Activated naive CD4-positive, alpha-beta T cell treated with anti-CD3 and anti-CD28 coated beads, Interleukin-2, amount 50 U/mL, for 72 hours (primary cell): Measurements from ENCODE around the gene SMIM41. TPM values are rescaled to one million over a fixed set of nuclear protein-coding genes. Genes with fewer than 3 reads are reported as not detected.
"Not testable (repeated sequence)": the region's sequence is repeated elsewhere in the genome, so short reads cannot be mapped to it uniquely, and the experiment has no call there.

Source experiments
- ATAC-seq, 2 donors: fragments of 150-1000 bp; cut with Tn5 transposase; 2 replicates each; pipeline ENCODE4 v1.10.0; 2021; ENCODE audit warnings: mild to moderate bottlenecking in 2 of 2, moderate library complexity in 2 of 2
- DNase-seq, 2 donors: peaks; one replicate each; pipeline ENCODE4 v3.0.0; 2021 to 2022; ENCODE audit warnings: low spot score in 2 of 2
- H3K27ac Mint-ChIP-seq, 2 donors: one replicate each; pipeline ENCODE4 v1.8.0; 2022; ENCODE audit warnings: mild to moderate bottlenecking in 2 of 2, mixed read lengths in 2 of 2
- H3K36me3 Mint-ChIP-seq, 2 donors: one replicate each; pipeline ENCODE4 v1.8.0; 2022; ENCODE audit warnings: mixed read lengths in 2 of 2
- H3K9me3 Mint-ChIP-seq, 2 donors: one replicate each; pipeline ENCODE4 v1.8.0; 2022; ENCODE audit warnings: mixed read lengths in 2 of 2
- total RNA-seq, 2 donors: library from RNA; stranded (reverse); gene quantifications; one replicate each; pipeline ENCODE4 v1.2.3, GENCODE V29; 2022

The SMIM41 gene
- total RNA-seq, 2 donors from 2014 or later: not detected

DNA sequence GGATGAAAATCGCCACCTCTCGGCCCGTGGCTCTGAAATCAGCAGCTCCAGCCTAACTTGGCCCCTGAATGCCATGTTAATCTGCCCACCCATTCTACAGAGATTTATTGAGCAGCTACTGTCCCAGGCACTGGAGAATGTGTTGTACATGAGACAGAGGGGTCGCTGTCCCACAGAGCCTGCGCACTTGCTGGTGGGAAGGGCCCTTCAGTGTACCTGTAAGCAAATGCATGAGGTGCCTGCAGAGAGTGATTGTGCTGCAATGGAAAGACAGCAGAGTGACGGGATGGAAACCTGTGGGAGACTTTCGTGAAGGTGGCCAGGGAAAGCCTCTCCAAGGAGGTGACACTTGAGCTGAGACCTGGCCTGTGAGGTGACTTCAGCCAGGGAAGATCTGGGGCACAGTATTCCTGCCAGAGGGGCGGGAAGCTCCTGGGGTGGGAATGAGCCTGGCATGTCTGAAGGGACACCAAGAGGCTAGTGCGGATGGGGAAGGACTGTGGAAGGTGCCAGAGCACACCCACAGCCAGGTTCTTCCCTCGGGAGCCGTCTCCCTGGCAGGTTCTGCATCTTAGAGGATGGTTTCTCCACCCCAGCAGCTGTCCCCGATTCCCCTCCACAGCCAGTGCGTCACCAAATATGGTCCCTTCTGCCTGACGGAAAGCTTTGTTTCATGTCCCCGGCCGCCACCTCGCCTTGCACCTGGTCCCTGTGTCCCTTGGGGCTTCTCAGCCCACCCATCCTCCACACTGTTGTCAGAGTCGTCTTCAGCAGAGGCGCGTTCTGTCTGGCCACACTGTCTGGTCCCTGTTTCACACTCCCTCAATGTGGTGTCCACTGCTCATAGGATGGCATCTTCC is 8.7 kb downstream of the SMIM41 start:
- Mint-ChIP-seq H3K36me3 (no peaks in the 10 kb centered on the region), H3K9me3 (no peaks in the 10 kb centered on the region), H3K27ac (peak overlapping the region in 1 of 2 donors; percentile 40)
- ATAC-seq: no peak
- no peak for DNase-seq

DNA sequence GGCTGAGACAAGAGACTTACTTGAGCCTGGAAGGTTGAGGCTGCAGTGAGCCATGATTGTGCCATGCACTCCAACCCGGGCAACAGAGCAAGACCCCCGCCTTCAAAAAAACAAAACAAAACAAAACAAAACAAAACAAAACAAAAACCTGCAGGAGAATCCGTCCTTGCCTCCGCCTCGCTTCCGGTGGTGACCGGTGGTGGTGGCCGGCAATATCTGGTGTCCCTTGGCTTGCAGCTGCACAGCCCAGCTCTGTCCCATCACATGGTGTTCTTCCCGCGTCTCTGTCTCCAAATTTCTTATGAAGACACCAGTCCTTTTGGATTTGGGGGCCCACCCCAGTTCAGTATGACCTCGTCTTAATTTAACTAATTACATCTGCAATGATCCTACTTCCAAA is 10.0 kb downstream of the SMIM41 start:
- H3K27ac Mint-ChIP-seq: no peak overlapping the region
- no peaks in the 10 kb centered on the region for H3K36me3 Mint-ChIP-seq
- DNase-seq (no peak), ATAC-seq (no peak)
- H3K9me3 Mint-ChIP-seq: no peaks in the 10 kb centered on the region

DNA sequence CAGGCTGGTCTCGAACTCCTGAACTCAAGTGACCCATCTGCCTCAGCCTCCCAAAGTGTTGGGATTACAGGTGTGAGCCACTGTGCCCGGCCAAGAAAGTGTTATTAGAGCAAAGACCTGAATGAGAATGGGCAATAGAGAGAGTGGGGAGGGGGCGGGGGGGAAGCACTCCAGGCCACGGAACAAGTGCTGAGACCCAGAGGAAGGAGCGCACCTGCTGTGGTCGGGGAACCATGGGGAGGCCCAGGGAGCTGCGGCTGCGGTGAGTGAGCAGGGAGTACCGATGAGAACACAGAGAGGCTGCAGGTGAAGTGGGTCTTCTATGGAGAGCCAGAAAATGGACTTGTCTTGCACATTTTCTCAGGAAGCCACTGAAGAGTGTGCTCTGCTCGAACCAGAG is 10.8 kb downstream of the SMIM41 start:
- Mint-ChIP-seq H3K36me3 (no peaks in the 10 kb centered on the region), H3K27ac (no peak overlapping the region)
- no peak for ATAC-seq

DNA sequence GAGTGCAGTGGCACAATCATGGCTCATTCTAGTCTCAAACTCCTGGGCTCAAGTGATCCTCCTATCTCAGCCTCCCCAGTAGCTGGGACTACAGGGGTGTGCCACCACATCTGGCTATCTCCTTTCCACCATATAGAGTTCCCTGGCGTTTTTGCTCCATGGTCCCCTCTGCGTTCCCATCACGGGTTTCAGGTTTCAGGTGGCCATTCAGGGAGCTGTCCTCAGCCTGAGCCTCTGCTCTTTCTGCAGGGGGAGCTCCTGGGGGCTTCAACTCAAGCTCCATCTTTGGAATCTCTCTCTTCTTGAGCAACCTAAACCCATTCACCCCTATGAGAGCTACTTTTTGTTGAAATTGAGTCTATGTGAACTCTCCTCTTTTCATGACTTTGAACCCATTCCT is 11.6 kb downstream of the SMIM41 start:
- DNase-seq (no peak), ATAC-seq (no peak)
- Mint-ChIP-seq H3K27ac (no peak overlapping the region), H3K9me3 (no peaks in the 10 kb centered on the region), H3K36me3 (no peaks in the 10 kb centered on the region)

More for the DNA sequence above, 10.8 kb downstream of the SMIM41 start:
- no peak for DNase-seq
- no peaks in the 10 kb centered on the region for H3K9me3 Mint-ChIP-seq

DNA sequence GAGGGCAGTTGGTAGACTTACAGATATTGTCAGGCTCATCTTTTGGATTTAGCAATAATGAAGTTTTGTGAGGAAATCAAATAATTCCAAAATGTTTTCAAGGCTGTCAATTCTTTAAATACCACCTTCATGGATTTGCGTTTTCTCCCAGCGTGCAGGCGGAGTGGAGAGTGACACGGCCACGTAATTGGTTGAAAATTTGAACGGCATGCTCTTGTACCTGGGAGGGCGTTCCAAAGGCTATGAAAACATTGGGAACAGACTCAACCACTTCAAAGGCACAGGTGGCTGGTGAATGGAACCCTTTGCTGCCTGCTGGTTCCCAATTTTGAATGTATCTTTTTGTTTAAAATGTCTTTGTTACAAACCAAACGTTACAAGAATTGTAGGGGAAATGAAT is 12.4 kb downstream of the SMIM41 start:
- no peaks in the 10 kb centered on the region for H3K36me3 Mint-ChIP-seq
- ATAC-seq (no peak), DNase-seq (no peak)
- no peaks in the 10 kb centered on the region for H3K9me3 Mint-ChIP-seq
- H3K27ac Mint-ChIP-seq: no peak overlapping the region

DNA sequence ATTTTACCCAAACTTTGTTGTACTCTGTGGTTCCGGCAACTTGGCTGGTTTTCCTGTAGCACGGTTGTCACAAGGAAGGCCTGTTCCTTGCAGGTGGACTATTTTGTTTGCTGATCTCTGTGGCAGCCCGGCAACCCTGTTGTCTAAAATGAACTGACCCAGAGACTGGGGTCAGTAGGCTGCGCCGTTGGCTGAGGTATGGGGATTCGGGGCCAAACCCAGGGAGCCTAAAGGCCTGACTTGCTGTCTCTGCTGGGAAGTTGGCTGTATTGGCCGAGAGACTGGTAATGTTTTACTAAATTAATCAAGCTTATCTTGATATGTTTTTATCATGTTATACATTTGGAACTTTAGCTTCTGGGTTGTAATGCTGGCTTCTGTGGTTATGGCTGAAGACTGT is 13.8 kb downstream of the SMIM41 start:
- H3K27ac Mint-ChIP-seq: no peak overlapping the region
- H3K36me3 Mint-ChIP-seq: no peaks in the 10 kb centered on the region

DNA sequence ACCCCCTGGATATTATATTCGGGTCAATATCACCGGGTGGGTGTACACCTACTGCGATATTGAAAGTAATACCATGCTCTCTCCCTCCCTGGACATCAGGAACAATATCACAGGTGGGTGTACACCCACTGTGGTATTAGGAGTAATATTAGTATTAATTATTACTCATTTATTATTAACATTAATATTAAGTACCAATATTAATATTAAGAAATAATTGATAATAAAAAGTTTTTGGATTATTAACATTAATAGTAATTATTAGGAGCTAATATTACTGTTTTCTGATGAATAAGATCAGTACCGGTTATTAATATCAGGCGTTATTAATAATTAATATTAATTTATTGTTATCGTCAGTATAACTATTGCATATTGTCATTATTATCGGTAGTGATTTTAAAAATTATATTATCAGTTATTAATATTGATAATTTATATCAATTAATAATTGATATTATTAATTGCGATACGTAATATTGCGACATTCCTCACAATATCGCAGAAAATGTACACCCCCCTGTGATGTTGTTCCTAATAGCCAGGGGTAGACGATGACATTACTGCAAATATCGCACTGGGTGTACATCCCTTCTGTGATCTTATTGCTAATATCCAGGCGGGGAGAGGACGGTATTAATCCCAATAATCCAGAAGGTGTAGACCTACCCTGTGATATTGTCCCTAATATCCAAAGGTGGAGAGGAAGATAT is 17.0 kb downstream of the SMIM41 start:
- no peaks in the 10 kb centered on the region for H3K9me3 Mint-ChIP-seq
- no peaks in the 10 kb centered on the region for H3K36me3 Mint-ChIP-seq
- DNase-seq: no peak
- no peak for ATAC-seq
- no peak overlapping the region for H3K27ac Mint-ChIP-seq

More for the DNA sequence above, 13.8 kb downstream of the SMIM41 start:
- H3K9me3 Mint-ChIP-seq: no peaks in the 10 kb centered on the region
- no peak for DNase-seq
- ATAC-seq: no peak

DNA sequence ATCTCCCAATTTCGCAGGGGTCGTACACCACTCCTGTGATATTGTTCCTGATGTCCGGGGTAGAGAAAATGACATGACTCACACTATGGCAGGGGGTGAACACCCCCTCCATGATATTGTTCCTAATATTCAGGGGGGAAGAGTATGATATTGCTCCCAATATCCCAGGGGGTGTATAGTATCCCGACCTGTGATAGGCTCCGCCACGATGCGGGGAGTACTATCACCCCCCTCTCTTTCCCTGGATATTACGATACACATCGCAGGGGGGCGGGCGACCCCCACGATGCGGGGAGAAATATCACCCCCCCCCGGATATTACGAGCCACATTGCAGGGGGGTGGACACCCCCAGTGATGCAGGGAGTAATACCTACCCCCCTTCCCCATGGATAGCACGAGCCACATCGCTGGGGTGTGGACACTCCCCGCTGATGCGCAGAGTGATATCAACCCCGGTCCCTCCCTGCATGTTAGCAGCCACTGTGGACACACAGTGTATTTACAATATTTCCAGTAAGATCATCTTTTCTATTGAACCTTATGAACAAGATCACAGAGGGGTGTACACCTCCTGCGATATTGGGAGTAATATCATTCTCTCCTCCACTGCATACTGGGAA is 17.7 kb downstream of the SMIM41 start:
- Mint-ChIP-seq H3K27ac (no peak overlapping the region), H3K36me3 (no peaks in the 10 kb centered on the region), H3K9me3 (no peaks in the 10 kb centered on the region)
- DNase-seq (no peak), ATAC-seq (peak; percentile 65 to 76)

DNA sequence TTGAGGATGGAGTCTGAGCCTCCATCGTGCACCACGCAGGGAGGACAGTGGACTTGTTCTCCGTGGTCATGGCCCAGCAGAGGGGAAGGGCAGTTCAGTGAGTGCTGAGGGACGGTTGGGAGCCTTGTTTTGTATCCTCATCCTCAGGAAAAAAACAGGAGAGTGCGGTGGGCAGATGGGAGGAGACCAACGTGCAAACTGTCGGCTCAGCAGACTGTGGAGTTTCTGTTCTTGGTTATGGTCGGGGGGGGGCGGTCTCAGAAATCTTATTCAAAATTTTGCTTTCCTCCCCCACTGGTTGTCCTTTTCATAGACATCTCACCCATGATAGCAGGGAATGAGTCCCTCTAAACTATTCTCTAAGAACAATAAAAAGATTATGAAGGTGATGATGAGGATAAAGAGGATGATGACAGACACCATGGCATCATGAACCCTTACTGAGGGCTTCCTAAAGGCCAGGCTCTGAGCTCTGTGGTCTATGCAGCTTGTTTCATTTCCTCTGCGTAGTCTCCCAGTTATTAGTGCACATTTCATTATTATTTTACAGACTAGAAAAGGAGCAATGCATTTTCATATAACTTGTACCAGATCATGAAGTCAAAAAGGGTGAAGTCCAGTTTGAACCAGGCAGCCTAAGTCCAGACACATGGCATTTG is 25.1 kb downstream of the SMIM41 start:
- DNase-seq, H3K27ac Mint-ChIP-seq, H3K36me3 Mint-ChIP-seq, H3K9me3 Mint-ChIP-seq, ATAC-seq: not testable (repeated sequence)

DNA sequence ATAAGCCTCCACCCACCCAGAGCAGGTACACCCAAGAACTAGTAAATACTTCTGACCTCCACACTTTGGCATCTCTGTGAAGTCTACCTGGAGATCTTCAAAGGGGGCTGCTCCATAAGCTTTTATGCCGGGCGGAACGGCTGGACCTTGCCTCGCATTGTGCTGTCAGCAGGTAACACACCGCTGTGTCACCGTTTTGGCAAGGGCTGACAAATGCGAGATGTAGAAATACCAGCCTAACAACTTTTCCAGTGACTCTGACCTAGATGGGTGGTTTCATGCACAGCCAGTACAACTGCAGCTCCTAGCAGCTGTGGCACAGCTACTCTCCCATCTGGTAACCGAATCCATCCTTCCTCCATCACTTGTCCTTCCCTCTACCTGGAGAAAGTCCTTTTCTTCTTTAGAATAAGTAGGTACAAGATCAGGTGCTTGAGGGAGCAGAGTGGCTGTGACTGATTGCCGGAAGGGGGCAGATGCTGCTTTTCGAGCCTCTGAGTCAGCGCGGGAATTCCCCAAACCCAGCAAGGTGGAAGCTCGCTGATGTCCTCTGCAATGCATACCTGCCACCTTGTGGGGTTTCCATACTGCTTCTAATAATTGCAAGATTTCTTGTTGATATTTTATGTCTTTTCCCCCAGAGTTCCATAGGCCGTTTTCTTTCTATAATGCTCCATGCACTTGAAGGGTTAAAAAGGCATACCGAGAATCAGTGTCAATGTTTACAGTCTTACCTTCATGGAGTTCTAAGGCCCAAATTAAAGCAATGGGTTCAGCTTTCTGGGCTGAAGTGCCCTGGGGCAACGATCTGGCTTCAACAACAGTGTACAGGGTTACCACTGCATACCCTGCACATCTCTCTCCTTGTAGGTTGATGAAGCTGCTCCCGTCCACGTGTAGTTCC is 37.0 kb downstream of the SMIM41 start:
- not testable (repeated sequence) for H3K9me3 Mint-ChIP-seq, H3K27ac Mint-ChIP-seq, ATAC-seq, H3K36me3 Mint-ChIP-seq
- peak in 1 of 2 donors; percentile 57 for DNase-seq

DNA sequence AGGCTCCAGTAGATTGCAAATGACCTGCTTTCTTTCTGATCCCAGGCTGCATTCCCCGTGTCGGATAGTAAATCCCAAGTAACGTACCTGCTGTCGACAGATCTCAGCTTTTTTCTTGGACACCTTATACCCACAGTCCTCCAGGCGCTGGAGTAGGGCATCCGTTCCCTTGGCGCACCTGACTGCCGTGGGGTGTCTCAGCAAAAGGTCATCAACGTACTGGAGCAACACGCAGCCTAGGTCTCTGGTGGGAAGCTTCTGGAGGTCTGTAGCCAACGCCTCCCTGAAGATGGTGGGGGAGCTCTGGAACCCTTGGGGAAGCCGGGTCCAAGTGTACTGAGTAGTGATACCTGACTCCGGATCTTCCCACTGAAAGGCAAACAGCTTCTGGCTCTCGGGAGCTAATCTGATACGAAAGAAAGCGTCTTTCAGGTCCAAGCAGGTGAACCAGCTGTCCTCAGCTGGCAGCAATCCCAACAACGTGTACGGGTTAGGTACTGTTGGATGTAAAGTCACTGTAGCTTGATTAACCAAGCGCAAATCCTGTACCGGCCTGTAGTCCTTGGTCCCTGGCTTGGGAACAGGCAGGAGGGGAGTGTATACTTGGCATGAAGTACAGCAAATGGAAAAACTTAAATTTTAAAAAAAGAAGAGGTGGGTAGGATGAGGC is 38.4 kb downstream of the SMIM41 start:
- H3K9me3 Mint-ChIP-seq, DNase-seq, H3K36me3 Mint-ChIP-seq, ATAC-seq: not testable (repeated sequence)
- peak overlapping the region in 1 of 2 donors; percentile 88 for H3K27ac Mint-ChIP-seq

DNA sequence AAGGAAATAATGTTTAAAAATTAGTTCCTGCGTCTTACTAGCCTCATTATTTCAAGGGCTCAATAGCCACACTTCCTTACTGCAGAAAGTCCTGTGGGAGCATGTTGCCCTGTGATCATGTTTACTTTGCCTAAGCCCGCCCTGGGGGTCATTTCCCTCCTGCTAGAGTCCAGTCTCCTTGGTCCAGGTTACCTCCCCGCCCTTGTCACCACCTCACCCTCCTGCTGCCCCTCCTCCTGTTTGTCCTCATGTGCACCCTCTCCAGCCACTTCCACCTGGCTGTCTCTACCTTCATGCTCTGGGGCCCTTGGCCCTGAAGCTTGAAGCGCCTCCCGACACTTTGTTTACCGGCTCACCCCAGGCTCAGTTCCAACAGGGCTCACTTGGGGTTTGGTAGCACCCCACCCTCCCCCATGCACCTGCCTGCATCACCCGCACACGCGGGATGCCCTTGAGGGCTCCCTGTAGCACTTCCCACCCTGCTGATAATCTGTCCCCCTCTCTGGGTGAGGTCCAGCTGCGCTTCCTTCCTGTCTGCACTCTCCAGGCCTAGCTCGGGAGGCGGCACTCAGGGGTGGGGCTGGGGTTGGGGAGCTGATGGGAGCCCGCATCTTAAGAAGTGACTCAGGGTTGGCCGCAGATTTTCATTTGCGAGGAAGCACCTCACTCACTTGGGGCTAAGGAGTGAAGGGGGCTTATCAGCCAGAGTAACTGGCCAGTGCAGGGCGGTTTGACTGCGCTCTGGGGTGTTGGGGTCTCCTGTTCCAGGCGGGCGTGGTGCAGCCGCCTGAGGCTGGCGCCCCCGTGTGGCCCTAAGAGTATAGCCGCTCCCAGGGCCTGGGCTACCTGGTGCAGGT is 40.1 kb downstream of the SMIM41 start:
- Mint-ChIP-seq H3K27ac (no peak overlapping the region), H3K9me3 (no peaks in the 10 kb centered on the region), H3K36me3 (no peaks in the 10 kb centered on the region)
- peak in 1 of 2 donors; percentile 62 for DNase-seq
- ATAC-seq: peak; percentile 54 to 68

DNA sequence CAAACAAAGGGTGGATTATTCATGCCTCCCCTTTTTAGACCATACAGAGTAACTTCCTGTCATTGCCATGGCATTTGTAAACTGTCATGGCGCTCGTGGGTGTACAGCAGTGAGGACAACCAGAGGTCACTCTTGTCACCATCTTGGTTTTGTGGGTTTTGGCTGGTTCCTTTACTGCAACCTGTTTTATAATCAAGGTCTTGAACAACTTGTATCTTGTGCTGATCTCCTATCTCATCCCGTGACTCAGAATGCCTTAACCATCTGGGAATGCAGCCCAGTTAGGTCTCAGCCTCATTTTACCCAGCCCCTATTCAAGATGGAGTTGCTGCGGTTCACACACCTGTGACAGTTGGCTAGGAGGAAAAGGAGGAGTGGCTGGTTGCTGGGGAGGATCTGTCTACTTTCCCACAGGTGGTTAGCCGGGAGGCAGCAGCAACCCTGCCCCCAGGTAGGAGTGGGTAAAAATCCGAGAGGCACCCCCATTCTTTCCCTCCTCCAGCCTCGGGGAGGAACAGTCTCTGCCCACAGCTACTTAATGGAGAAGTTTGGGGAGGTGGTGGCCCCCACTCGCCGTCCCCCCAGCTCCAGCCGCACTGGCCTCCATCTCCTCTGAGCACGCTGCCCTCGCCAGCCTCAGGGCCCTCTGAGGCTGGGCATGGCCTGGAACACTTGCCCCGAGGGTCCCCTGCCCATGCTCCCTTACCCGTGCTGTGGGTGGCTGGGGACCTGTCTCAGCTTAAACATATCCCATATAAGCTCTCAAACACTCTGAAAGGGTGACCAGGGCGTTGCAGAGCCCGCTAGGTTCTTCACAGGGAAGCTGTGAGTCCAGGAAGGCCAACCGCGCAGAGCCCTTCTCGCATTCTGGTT is 41.7 kb downstream of the SMIM41 start:
- DNase-seq: no peak
- Mint-ChIP-seq H3K9me3 (no peaks in the 10 kb centered on the region), H3K36me3 (no peaks in the 10 kb centered on the region), H3K27ac (no peak overlapping the region)
- no peak for ATAC-seq
